OCI-LY7 (cell line): Measurements from ENCODE around the gene ARMC9.

Source experiments
- EZH2phosphoT487 ChIP-seq: fragments of 200-600 bp; sonication (generic); IDR thresholded peaks from 2 replicates; pipeline ENCODE4 v1.6.1; 2018; ENCODE audit warnings: low read depth, borderline replicate concordance, mild to moderate bottlenecking, mixed run types, antibody characterized with exemption, low read length, moderate library complexity, mixed read lengths
- TF ChIP-seq, protein P1 (sequence below): fragments of 200-600 bp; sonication (generic); conservative IDR thresholded peaks from 2 replicates; pipeline ENCODE4 v1.5.1; 2014; ENCODE audit warnings: mild to moderate bottlenecking, antibody characterized with exemption, low read length, moderate library complexity, mixed read lengths

DNA sequence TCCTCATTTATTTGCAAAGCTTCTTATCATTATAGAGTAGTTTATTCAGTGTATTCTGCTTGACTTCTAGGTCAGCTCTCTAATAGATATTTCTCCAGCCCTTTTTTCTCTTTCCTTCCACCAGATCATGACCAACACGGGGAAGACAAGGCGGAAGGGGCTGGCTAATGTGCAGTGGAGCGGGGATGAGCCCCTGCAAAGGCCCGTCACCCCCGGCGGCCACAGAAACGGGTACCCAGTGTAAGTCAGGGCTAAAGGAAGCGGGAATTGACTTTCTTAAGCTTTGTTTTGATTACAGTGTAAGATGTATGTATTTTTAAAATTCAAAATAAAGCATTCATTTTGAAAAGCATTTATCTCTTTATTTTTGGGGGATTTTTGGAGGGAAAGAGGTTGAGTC, 146.4 kb downstream of the ARMC9 start:
- TF ChIP-seq, protein P1, sequence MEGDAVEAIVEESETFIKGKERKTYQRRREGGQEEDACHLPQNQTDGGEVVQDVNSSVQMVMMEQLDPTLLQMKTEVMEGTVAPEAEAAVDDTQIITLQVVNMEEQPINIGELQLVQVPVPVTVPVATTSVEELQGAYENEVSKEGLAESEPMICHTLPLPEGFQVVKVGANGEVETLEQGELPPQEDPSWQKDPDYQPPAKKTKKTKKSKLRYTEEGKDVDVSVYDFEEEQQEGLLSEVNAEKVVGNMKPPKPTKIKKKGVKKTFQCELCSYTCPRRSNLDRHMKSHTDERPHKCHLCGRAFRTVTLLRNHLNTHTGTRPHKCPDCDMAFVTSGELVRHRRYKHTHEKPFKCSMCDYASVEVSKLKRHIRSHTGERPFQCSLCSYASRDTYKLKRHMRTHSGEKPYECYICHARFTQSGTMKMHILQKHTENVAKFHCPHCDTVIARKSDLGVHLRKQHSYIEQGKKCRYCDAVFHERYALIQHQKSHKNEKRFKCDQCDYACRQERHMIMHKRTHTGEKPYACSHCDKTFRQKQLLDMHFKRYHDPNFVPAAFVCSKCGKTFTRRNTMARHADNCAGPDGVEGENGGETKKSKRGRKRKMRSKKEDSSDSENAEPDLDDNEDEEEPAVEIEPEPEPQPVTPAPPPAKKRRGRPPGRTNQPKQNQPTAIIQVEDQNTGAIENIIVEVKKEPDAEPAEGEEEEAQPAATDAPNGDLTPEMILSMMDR = no peak
- no peak for TF ChIP-seq EZH2phosphoT487
